Measurements from ENCODE around the gene ATP12A.
A peak's percentile ranks its signal among the peaks of the same experiment; 100 is the strongest.

The ATP12A gene

DNA sequence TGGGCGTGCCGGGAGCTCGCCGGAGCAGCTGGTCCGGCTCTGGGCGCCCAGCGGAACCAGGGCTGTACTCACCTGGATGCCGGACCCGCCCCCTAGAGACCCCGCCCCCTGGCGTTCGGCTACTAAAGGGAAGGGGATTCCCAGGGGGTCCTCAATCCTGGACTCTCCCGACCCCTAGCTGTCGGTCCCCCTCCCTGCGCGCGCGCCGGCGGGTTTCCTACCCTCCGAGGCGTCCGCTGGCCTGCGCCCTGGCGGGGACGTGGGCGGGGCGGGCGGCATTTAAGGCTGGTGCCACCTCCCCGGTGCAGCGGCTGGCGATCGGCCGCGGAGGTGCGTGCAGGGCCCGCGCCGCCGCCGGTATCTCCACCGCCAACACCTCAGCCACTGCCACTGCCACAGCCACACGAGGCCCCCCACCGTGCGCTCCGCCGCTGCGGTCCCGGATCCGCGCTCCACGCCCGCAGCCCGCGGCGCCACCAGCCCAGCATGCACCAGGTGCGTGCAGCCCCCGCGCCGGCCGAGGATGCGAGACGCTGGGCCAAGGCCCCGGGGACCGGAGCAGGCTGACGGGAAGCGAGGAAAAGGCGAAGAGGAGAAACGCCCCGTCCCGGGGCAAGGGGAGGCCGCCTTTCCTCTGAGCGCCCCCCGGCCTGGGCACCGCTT is at the start of gene ATP12A:
TSS of gene ATP12A (plus strand) at position 151 of the 663 bp plus-strand sequence. CDS start at position 487, 336 bp downstream.
- peak in 2 of 4 experiments; percentile 6 to 15 for DNase-seq

GRCh38 chr13:24630851-24631620 is 49.2 kb upstream of the ATP12A start:
- no peak for DNase-seq

- no peak for DNase-seq
Measured at GRCh38 chr13:24631922-24632321, 48.3 kb upstream of the ATP12A start.

DNA sequence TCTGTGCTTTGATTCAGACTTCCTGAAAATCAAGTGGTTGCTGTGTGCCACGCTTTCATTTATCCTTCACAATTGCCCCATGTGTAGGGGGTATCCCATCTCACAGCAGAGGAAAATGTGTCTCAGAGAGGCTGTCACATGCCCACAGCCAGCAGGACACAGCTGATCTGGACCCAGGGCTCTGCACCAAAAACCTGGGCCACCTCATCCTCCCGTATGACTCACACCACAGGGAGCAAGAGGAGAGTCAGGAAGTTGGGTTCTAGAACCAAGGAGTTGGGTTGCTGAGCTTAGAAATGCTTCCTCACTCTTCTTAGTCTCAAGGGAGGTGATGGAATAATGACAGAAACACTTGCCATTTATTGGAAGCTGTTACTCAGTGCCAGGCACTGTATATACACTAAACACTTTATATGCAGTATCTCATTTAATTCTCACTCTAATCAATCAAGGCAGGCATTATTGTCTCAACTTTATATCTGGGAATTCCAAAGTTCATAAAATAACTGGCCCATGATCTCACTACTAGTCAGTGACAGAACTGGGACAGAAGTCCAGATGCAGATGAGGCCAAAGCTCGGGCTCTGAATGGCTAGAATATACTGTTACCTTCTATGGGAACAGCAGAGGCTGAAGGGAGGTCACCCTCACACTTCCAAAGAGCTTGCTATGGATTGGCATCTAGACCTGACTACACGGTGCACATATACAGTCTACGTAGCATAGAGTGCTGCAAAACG is 47.7 kb upstream of the ATP12A start:
- no peak for DNase-seq

DNA sequence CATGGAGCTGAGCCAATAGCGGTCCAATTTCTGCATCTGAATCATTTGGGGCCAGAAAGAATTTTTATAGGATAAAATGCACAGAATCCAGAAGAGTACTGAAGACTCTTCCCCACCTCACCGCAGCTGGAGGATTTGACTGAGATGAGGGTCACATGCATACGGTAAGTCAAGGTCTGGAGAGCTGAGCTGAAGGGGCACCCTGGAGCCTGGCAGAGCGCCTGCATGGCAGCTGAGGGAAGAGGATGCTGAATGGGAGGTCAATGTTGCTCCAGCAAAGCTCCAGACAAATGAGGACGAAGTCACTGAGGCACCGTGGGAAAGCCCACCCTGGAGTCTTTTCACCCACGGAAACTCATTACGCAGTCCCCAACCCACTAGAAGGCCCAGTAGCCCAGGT is 43.4 kb upstream of the ATP12A start:
- no peak for DNase-seq

DNA sequence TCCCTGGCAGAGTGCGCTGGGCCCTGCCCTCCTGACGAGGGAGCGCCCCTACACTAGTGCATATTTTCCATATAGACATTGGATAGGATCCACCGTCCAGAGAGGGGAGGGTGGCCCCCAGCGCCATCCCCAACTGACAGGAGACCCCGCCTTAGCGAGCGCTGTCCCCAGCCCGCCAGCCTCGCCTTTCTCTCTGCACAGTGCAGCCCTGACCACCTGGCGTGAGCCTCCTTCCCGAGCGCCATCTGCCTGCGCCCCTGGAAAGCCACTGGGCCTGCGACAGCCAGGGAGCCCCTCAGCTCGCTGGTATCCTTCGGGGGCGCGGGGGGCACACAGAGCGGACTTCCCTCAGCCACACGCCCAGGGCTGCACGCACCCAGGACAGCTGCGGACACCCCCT is 42.1 kb upstream of the ATP12A start:
- DNase-seq: no peak

GRCh38 chr13:24640752-24641151 is 39.5 kb upstream of the ATP12A start:
- DNase-seq: no peak

DNA sequence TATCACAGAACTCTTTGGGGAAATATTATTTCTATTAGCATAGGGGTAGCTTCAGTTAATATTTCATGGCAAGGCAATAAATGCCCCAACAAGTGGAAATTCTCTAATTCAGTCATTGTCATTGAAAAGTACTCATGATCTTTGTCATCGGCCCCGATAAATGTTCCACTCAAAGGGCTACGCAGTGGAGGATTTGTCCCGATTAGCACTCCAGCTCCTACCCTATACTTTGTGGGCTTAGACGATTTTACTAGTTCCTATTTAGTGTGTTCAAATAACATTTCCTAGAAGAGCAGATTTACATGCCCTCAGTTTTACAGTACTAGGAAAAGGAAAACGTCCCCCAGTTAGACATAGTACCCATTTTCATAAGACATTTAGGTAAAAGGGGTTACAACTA is 38.0 kb upstream of the ATP12A start:
- no peak for DNase-seq

- DNase-seq: no peak
Measured at GRCh38 chr13:24644036-24644435, 36.2 kb upstream of the ATP12A start.

GRCh38 chr13:24648271-24648670 is 31.9 kb upstream of the ATP12A start:
- DNase-seq: no peak

DNA sequence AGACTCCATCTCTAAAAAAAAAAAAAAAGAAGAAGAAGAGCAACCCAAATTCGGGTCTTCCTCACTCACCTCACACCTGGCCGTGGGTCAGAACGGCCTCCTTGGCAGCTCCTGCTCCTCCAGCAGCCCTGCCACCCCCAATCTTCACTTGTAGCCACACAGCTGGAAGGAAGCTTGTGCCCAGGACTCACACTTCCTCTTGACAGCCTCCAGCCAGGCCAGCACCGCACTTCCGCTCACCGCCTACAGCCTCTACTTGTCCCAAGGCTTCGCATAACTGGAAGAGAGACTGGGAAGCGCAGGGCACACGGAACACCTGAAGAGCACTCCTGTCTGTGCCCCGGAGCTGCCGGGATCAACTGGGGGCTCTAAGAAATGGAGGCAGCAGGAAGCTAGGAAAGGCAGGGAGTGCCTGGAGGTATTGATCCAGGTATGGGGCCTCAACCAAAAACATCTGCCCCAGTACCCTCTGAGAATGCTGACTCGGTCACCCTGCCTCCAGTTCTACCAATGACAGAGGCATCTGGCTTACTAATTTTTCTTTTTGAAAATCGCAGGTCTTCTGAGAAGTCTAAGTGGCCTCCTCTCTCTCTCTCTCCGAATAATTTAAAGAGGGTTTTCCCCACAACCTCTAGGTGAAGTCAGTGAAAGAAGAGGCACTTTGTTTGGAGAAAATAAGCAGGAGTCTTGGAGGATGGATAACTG is 31.1 kb upstream of the ATP12A start:
- DNase-seq: no peak

- DNase-seq: no peak
Measured at GRCh38 chr13:24649688-24650043, 30.5 kb upstream of the ATP12A start.

GRCh38 chr13:24650161-24650560 is 30.0 kb upstream of the ATP12A start:
- no peak for DNase-seq

GRCh38 chr13:24651718-24652345 is 28.4 kb upstream of the ATP12A start:
- no peak for DNase-seq

- no peak for DNase-seq
Measured at GRCh38 chr13:24652359-24652758, 27.8 kb upstream of the ATP12A start.

- no peak for DNase-seq
Measured at GRCh38 chr13:24654741-24655140, 25.5 kb upstream of the ATP12A start.

- DNase-seq: no peak
Measured at GRCh38 chr13:24659239-24659638, 21.0 kb upstream of the ATP12A start.

GRCh38 chr13:24660023-24660741 is 20.0 kb upstream of the ATP12A start:
- no peak for DNase-seq

GRCh38 chr13:24661713-24662112 is 18.5 kb upstream of the ATP12A start:
- DNase-seq: no peak

- DNase-seq: no peak
Measured at GRCh38 chr13:24662195-24663088, 17.8 kb upstream of the ATP12A start.

- no peak for DNase-seq
Measured at GRCh38 chr13:24663089-24663395, 17.2 kb upstream of the ATP12A start.
